BLaER1 (cell line): ENCODE data around the gene USP6.
"Not testable (repeated sequence)": the region's sequence is repeated elsewhere in the genome, so short reads cannot be mapped to it uniquely, and the experiment has no call there.

Source experiments
- H3K27ac ChIP-seq: shearing (Covaris generic); formaldehyde crosslinking; 2 replicates; pipeline ENCODE4 v1.8.1; 2022
- H3K27me3 ChIP-seq: shearing (Covaris generic); formaldehyde crosslinking; 2 replicates; pipeline ENCODE4 v1.8.1; 2022
- H3K36me3 ChIP-seq: shearing (Covaris generic); formaldehyde crosslinking; 2 replicates; pipeline ENCODE4 v1.8.1; 2022
- H3K4me1 ChIP-seq: shearing (Covaris generic); formaldehyde crosslinking; 2 replicates; pipeline ENCODE4 v1.8.1; 2022
- H3K4me2 ChIP-seq: shearing (Covaris generic); formaldehyde crosslinking; 2 replicates; pipeline ENCODE4 v1.8.1; 2022
- H3K4me3 ChIP-seq: shearing (Covaris generic); formaldehyde crosslinking; 2 replicates; pipeline ENCODE4 v1.8.1; 2022
- H3K9ac ChIP-seq: shearing (Covaris generic); formaldehyde crosslinking; 2 replicates; pipeline ENCODE4 v1.8.1; 2022
- H3K9me3 ChIP-seq: shearing (Covaris generic); formaldehyde crosslinking; 2 replicates; pipeline ENCODE4 v1.8.1; 2022
- H4K20me1 ChIP-seq: shearing (Covaris generic); formaldehyde crosslinking; 2 replicates; pipeline ENCODE4 v1.8.1; 2022
- Cebpa-rat ChIP-seq: shearing (Covaris generic); IDR thresholded peaks from 2 replicates; pipeline ENCODE4 v1.8.1; 2022

Gene USP6

DNA sequence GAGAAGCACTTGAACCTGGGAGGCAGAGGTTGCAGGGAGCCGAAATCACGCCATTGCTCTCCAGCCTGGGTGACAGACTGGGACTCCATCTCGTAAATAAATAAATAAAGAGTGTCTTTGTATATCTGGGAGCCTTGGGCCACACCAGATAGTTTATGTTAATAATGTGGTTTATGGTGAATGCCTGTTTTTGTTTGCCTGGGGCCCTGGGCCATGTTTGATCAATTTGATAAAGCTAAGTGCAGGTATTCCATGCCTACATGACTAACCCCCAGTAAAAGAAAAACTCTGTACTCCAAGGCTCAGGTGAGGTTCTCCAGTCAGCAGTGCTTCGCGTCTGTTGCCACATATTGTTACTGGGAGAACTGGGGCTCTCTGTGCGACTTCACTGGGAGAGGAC lies 103.7 kb downstream of the USP6 start:
- Histone ChIP-seq H3K27me3 (no peaks in the 10 kb centered on the region), H3K9ac (no peak overlapping the region), H3K9me3 (no peaks in the 10 kb centered on the region), H3K27ac (no peak overlapping the region), H3K4me2 (no peak overlapping the region), H3K4me3 (no peak overlapping the region), H4K20me1 (no peaks in the 10 kb centered on the region), H3K36me3 (peaks cover 10% of the 10 kb centered on the region; the same call in 1 of the 2 replicates), H3K4me1 (no peaks in the 10 kb centered on the region)
- no peak for TF ChIP-seq Cebpa-rat

DNA sequence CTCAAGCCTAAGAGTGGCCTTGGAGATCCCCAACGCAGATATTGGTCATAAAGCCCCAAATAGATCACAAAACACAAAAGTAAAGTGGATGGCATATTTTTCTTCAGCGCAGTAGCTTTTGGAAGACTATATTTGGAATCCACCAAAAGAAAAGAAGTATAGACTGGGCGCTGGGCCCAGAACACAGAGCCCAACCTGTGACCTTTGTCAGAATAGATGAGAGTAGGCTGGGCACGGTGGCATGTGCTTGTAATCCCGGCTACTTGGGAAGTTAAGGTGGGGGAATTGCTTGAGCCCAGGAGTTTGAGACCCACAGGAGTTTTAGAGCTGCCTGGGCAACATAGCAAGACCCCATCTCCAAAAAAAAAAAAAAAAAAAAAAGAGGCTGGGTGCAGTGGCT lies 104.2 kb downstream of the USP6 start:
- Histone ChIP-seq H3K27ac (no peak overlapping the region), H3K9me3 (no peaks in the 10 kb centered on the region), H3K4me1 (no peaks in the 10 kb centered on the region), H3K36me3 (peaks cover 8% of the 10 kb centered on the region; the same call in 1 of the 2 replicates), H3K9ac (no peak overlapping the region), H3K4me2 (no peak overlapping the region), H3K4me3 (no peak overlapping the region), H4K20me1 (no peaks in the 10 kb centered on the region), H3K27me3 (no peaks in the 10 kb centered on the region)
- TF ChIP-seq Cebpa-rat: no peak

DNA sequence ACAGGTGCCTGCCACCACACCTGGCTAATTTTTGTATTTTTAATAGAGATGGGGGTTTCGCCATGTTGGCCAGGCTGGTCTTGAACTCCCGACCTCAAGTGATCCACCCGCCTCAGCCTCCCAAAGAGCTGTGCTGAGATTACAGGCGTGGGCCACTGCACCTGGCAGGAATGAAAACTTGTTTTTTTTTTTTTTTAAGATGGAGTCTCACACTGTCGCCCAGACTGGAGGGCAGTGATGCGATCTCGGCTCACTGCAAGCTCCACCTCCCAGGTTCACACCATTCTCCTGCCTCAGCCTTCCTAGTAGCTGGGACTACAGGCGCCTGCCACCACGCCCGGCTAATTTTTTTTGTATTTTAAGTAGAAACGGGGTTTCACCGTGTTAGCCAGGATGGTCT lies 106.1 kb downstream of the USP6 start:
- not testable (repeated sequence) for H3K27ac ChIP-seq, H3K4me2 ChIP-seq, H4K20me1 ChIP-seq, H3K4me3 ChIP-seq, H3K9ac ChIP-seq, H3K9me3 ChIP-seq, H3K27me3 ChIP-seq, H3K36me3 ChIP-seq
- H3K4me1 ChIP-seq: peaks cover 11% of the 10 kb centered on the region
